ENCODE data around the gene UBAP1L.

The UBAP1L gene

GRCh38 chr15:65115086-65115485, at the start of gene UBAP1L:
UBAP1L (minus strand) TSS chr15:65115200; CDS start chr15:65106215, 8,985 bp downstream.
- H4K20me1 ChIP-seq (ENCODE audit: insufficient read depth, low read length) = no peaks in the 10 kb centered on the region
- no peaks in the 10 kb centered on the region for H3K27me3 ChIP-seq (ENCODE audit: low read depth, low read length)
- H3K4me2 ChIP-seq (ENCODE audit: low read length) = no peak within 1 kb of the TSS
- peaks cover 49% of the 10 kb centered on the region for H3K36me3 ChIP-seq (replicated peaks; ENCODE audit: low read depth, low read length)
- no peak within 1 kb of the TSS for H3K9ac ChIP-seq (ENCODE audit: low read length)
- no peak within 1 kb of the TSS for H2AFZ ChIP-seq (ENCODE audit: low read depth, low read length)
- no peaks in the 10 kb centered on the region for H3K4me1 ChIP-seq (ENCODE audit: low read length)
- no peaks in the 10 kb centered on the region for H3K79me2 ChIP-seq (ENCODE audit: low read length)
- H3K4me3 ChIP-seq (ENCODE audit: low read length) = no peak within 1 kb of the TSS
- H3K9me3 ChIP-seq (ENCODE audit: insufficient read depth, low read length) = no peaks in the 10 kb centered on the region
- TF ChIP-seq EZH2phosphoT487 (IDR thresholded peaks at IDR 0.05; ENCODE audit: low read depth) = no peak
- TF ChIP-seq CTCF (IDR thresholded peaks at IDR 0.05; ENCODE audit: low read depth, low read length) = no peak
- H3K27ac ChIP-seq (ENCODE audit: low read length) = no peak within 1 kb of the TSS

- H3K79me2 ChIP-seq (ENCODE audit: low read length) = peaks cover 15% of the 10 kb centered on the region
- H3K4me1 ChIP-seq (ENCODE audit: low read length) = no peaks in the 10 kb centered on the region
- peaks cover 18% of the 10 kb centered on the region for H4K20me1 ChIP-seq (ENCODE audit: insufficient read depth, low read length)
- H3K9me3 ChIP-seq (ENCODE audit: insufficient read depth, low read length) = no peaks in the 10 kb centered on the region
- H3K36me3 ChIP-seq (replicated peaks; ENCODE audit: low read depth, low read length) = peaks cover 34% of the 10 kb centered on the region
- no peak overlapping the region for H3K27ac ChIP-seq (ENCODE audit: low read length)
- H3K9ac ChIP-seq (ENCODE audit: low read length) = no peak overlapping the region
- H3K4me2 ChIP-seq (ENCODE audit: low read length) = no peak overlapping the region
- H3K27me3 ChIP-seq (ENCODE audit: low read depth, low read length) = no peaks in the 10 kb centered on the region
- no peak overlapping the region for H3K4me3 ChIP-seq (ENCODE audit: low read length)
- no peak overlapping the region for H2AFZ ChIP-seq (ENCODE audit: low read depth, low read length)
- no peak for TF ChIP-seq CTCF (IDR thresholded peaks at IDR 0.05; ENCODE audit: low read depth, low read length)
- TF ChIP-seq EZH2phosphoT487 (IDR thresholded peaks at IDR 0.05; ENCODE audit: low read depth) = no peak
Observed at GRCh38 chr15:65164139-65164538, 49.1 kb upstream of the UBAP1L start.

GRCh38 chr15:65163041-65163440, 48.0 kb upstream of the UBAP1L start:
- H3K36me3 ChIP-seq (replicated peaks; ENCODE audit: low read depth, low read length) = peaks cover 39% of the 10 kb centered on the region
- H3K9ac ChIP-seq (ENCODE audit: low read length) = no peak overlapping the region
- H3K79me2 ChIP-seq (ENCODE audit: low read length) = peaks cover 14% of the 10 kb centered on the region

DNA sequence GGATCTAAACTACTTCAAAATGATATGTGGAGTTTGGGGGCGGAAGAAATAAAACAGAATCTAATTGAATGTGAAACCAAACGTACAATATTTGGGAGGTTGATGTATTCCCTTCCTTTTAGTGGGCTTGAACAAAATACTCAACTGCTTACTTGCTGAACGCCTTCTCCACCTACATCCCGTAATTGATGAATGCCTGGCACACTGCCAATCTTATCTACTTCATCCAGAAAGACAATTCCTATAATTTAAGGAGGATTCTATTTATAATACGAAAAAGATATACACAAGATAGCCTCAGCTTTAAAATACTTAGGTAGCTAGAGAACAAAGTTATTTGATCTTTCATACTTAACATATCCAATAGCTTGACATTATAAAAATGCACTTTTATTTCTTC, 41.7 kb upstream of the UBAP1L start:
- H3K4me3 ChIP-seq (ENCODE audit: low read length) = no peak overlapping the region
- H3K9me3 ChIP-seq (ENCODE audit: insufficient read depth, low read length) = no peaks in the 10 kb centered on the region
- H3K9ac ChIP-seq (ENCODE audit: low read length) = no peak overlapping the region
- H3K4me1 ChIP-seq (ENCODE audit: low read length) = no peaks in the 10 kb centered on the region
- peaks cover under 1% of the 10 kb centered on the region; the same call in 1 of the 2 replicates for H3K79me2 ChIP-seq (ENCODE audit: low read length)
- no peak overlapping the region for H3K4me2 ChIP-seq (ENCODE audit: low read length)
- no peak overlapping the region for H2AFZ ChIP-seq (ENCODE audit: low read depth, low read length)
- H3K36me3 ChIP-seq (replicated peaks; ENCODE audit: low read depth, low read length) = peaks cover 48% of the 10 kb centered on the region
- TF ChIP-seq CTCF (IDR thresholded peaks at IDR 0.05; ENCODE audit: low read depth, low read length) (no peak), EZH2phosphoT487 (IDR thresholded peaks at IDR 0.05; ENCODE audit: low read depth) (no peak)
- no peak overlapping the region for H3K27ac ChIP-seq (ENCODE audit: low read length)
- no peaks in the 10 kb centered on the region for H3K27me3 ChIP-seq (ENCODE audit: low read depth, low read length)
- H4K20me1 ChIP-seq (ENCODE audit: insufficient read depth, low read length) = peaks cover 5% of the 10 kb centered on the region; the same call in 1 of the 2 replicates

More at GRCh38 chr15:65163041-65163440, 48.0 kb upstream of the UBAP1L start:
- Histone ChIP-seq H3K27ac (ENCODE audit: low read length) (no peak overlapping the region), H3K4me1 (ENCODE audit: low read length) (no peaks in the 10 kb centered on the region), H3K4me3 (ENCODE audit: low read length) (no peak overlapping the region), H4K20me1 (ENCODE audit: insufficient read depth, low read length) (peaks cover 18% of the 10 kb centered on the region), H2AFZ (ENCODE audit: low read depth, low read length) (no peak overlapping the region), H3K9me3 (ENCODE audit: insufficient read depth, low read length) (no peaks in the 10 kb centered on the region), H3K4me2 (ENCODE audit: low read length) (no peak overlapping the region), H3K27me3 (ENCODE audit: low read depth, low read length) (no peaks in the 10 kb centered on the region)
- TF ChIP-seq EZH2phosphoT487 (IDR thresholded peaks at IDR 0.05; ENCODE audit: low read depth) = no peak
- TF ChIP-seq CTCF (IDR thresholded peaks at IDR 0.05; ENCODE audit: low read depth, low read length) = no peak
